Measurements from ENCODE around the gene DEK.

DEK gene

DNA sequence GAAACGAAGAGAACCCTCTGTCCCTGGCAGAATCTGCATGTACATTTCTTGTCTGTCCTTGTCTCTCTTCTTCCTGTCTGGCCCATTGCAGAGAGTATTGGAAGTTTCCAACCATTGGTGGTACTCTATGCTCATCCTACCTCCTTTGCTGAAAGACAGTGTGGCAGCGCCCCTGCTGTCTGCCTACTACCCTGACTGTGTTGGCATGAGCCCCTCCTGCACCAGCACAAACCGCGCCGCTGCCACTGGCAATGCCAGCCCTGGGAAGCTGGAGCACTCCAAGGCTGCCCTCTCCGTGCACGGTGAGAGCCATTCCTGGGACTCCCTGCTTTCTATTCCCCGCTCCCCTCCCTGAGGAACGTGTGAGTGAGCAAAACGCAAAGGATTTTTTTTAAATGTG is 76.6 kb downstream of the DEK start (continued):
- TF ChIP-seq, protein P1, sequence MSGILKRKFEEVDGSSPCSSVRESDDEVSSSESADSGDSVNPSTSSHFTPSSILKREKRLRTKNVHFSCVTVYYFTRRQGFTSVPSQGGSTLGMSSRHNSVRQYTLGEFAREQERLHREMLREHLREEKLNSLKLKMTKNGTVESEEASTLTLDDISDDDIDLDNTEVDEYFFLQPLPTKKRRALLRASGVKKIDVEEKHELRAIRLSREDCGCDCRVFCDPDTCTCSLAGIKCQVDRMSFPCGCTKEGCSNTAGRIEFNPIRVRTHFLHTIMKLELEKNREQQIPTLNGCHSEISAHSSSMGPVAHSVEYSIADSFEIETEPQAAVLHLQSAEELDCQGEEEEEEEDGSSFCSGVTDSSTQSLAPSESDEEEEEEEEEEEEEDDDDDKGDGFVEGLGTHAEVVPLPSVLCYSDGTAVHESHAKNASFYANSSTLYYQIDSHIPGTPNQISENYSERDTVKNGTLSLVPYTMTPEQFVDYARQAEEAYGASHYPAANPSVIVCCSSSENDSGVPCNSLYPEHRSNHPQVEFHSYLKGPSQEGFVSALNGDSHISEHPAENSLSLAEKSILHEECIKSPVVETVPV (CRISPR knock-in tag; IDR thresholded peaks at IDR 0.05) = no peak
- no peak for TF ChIP-seq RARB (CRISPR knock-in tag; IDR thresholded peaks at IDR 0.05)
- TF ChIP-seq ZNF565 (CRISPR knock-in tag; conservative IDR thresholded peaks at IDR 0.05; ENCODE audit: low read depth) = no peak
- TF ChIP-seq ZNF70 (CRISPR knock-in tag; IDR thresholded peaks at IDR 0.05) = no peak
- TF ChIP-seq ISL1 (CRISPR knock-in tag; IDR thresholded peaks at IDR 0.05) = no peak
- TF ChIP-seq TOX (CRISPR knock-in tag; IDR thresholded peaks at IDR 0.05; ENCODE audit: borderline replicate concordance) = no peak

DNA sequence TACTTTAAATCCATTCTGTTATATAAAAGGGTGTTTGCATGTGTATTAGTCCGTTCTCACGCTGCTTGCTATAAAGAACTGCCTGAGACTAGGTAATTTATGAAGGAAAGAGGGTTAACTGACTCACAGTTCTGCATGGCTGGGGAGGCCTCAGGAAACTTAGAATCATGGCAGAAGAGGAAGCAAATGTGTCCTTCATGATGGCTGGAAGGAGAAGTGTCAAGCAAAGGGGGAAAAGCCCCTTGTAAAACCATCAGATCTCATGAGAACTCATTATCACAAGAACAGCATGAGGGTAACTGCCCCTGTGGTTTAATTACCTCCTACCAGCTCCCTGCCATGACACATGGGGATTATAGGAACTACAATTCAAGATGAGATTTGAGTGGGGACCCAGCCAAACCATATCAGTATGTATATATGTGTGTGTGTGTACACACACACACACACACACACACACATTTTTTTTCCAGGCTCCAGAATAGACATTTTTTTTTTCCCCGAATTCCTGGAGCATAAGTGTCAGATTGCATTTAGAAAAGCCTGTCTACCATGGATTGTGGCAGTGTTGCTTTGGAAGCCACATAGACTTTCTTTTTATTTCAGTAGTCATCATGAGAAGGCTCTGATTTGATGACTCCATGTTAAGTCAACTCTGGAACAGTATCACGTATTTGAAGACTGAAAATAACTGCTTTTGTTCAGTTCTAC is 77.6 kb downstream of the DEK start:
- ATAC-seq = no peak
- TF ChIP-seq ISL1 (CRISPR knock-in tag; IDR thresholded peaks at IDR 0.05) (no peak), PPARA (CRISPR knock-in tag; IDR thresholded peaks at IDR 0.05; ENCODE audit: borderline replicate concordance) (no peak), CSDC2 (CRISPR knock-in tag; IDR thresholded peaks at IDR 0.05) (no peak), ARNTL (CRISPR knock-in tag; IDR thresholded peaks at IDR 0.05; ENCODE audit: borderline replicate concordance, low read depth) (no peak), SNAI2 (CRISPR knock-in tag; IDR thresholded peaks at IDR 0.05) (no peak), ZNF8 (CRISPR knock-in tag; IDR thresholded peaks at IDR 0.05) (no peak), ESRRG (CRISPR knock-in tag; IDR thresholded peaks at IDR 0.05) (no peak), TCF4 (CRISPR knock-in tag; IDR thresholded peaks at IDR 0.05; ENCODE audit: borderline replicate concordance) (no peak), ZNF70 (CRISPR knock-in tag; IDR thresholded peaks at IDR 0.05) (no peak), BACH2 (CRISPR knock-in tag; IDR thresholded peaks at IDR 0.05; ENCODE audit: borderline replicate concordance) (no peak), GLIS3 (CRISPR knock-in tag; IDR thresholded peaks at IDR 0.05) (no peak), ZFP3 (CRISPR knock-in tag; IDR thresholded peaks at IDR 0.05) (no peak), ZNF565 (CRISPR knock-in tag; conservative IDR thresholded peaks at IDR 0.05; ENCODE audit: low read depth) (no peak)
- TF ChIP-seq, protein P2, sequence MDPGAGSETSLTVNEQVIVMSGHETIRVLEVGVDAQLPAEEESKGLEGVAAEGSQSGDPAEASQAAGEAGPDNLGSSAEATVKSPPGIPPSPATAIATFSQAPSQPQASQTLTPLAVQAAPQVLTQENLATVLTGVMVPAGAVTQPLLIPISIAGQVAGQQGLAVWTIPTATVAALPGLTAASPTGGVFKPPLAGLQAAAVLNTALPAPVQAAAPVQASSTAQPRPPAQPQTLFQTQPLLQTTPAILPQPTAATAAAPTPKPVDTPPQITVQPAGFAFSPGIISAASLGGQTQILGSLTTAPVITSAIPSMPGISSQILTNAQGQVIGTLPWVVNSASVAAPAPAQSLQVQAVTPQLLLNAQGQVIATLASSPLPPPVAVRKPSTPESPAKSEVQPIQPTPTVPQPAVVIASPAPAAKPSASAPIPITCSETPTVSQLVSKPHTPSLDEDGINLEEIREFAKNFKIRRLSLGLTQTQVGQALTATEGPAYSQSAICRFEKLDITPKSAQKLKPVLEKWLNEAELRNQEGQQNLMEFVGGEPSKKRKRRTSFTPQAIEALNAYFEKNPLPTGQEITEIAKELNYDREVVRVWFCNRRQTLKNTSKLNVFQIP (CRISPR knock-in tag; IDR thresholded peaks at IDR 0.05; ENCODE audit: borderline replicate concordance, low read depth) = no peak
- TF ChIP-seq, protein P3, sequence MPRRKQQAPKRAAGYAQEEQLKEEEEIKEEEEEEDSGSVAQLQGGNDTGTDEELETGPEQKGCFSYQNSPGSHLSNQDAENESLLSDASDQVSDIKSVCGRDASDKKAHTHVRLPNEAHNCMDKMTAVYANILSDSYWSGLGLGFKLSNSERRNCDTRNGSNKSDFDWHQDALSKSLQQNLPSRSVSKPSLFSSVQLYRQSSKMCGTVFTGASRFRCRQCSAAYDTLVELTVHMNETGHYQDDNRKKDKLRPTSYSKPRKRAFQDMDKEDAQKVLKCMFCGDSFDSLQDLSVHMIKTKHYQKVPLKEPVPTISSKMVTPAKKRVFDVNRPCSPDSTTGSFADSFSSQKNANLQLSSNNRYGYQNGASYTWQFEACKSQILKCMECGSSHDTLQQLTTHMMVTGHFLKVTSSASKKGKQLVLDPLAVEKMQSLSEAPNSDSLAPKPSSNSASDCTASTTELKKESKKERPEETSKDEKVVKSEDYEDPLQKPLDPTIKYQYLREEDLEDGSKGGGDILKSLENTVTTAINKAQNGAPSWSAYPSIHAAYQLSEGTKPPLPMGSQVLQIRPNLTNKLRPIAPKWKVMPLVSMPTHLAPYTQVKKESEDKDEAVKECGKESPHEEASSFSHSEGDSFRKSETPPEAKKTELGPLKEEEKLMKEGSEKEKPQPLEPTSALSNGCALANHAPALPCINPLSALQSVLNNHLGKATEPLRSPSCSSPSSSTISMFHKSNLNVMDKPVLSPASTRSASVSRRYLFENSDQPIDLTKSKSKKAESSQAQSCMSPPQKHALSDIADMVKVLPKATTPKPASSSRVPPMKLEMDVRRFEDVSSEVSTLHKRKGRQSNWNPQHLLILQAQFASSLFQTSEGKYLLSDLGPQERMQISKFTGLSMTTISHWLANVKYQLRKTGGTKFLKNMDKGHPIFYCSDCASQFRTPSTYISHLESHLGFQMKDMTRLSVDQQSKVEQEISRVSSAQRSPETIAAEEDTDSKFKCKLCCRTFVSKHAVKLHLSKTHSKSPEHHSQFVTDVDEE (CRISPR knock-in tag; IDR thresholded peaks at IDR 0.05) = no peak

DNA sequence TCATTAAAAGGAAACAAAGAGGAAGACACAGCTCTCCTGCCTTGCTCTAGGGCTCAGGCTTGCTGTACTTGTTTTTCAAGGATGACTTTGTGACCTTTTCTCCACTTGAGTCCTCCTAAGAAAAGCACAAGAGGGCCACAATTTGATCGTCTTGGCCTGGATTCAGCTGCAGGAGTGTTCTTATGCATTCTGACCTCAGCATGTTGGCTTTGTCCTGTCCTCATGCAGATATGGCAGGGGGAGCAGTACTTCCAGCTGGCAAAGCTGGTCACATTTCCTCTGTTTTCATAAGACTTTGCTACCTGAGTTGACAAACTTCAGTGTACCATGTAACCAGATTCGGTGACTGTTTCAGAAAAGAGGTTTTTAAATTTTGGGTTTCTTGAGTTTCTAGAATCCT is 78.3 kb downstream of the DEK start:
- ATAC-seq = no peak
- TF ChIP-seq PPARA (CRISPR knock-in tag; IDR thresholded peaks at IDR 0.05; ENCODE audit: borderline replicate concordance) = no peak
- TF ChIP-seq, protein P1 (CRISPR knock-in tag; IDR thresholded peaks at IDR 0.05) = no peak
- TF ChIP-seq BACH2 (CRISPR knock-in tag; IDR thresholded peaks at IDR 0.05; ENCODE audit: borderline replicate concordance) = no peak
- no peak for TF ChIP-seq CSDC2 (CRISPR knock-in tag; IDR thresholded peaks at IDR 0.05)
- TF ChIP-seq ZNF70 (CRISPR knock-in tag; IDR thresholded peaks at IDR 0.05) = no peak
- TF ChIP-seq, protein P2 (CRISPR knock-in tag; IDR thresholded peaks at IDR 0.05; ENCODE audit: borderline replicate concordance, low read depth) = no peak
- no peak for TF ChIP-seq OSR1 (CRISPR knock-in tag; IDR thresholded peaks at IDR 0.05)

Measured in SK-N-SH treated with all-trans-retinoic acid at 6 μM for 48 hours (cell line).